GM19467 (cell line): ENCODE data around the gene MRPL44.
A peak's percentile ranks its signal among the peaks of the same experiment; 100 is the strongest.

Source experiments
- ATAC-seq: cut with Tn5 transposase; IDR thresholded peaks from one replicate; pipeline ENCODE4 v1.9.1; 2021; ENCODE audit warnings: mild to moderate bottlenecking, moderate library complexity; ENCODE audit not compliant: unreplicated experiment

The MRPL44 gene

GRCh38 chr2:223957092-223957851, at the start of gene MRPL44:
TSS of gene MRPL44 (plus strand) at chr2:223957463. CDS start at chr2:223957473, 10 bp downstream.
- ATAC-seq = peak; percentile 83

- ATAC-seq = no peak
Observed at GRCh38 chr2:223908304-223908998, 48.8 kb upstream of the MRPL44 start.

- ATAC-seq = no peak
Observed at GRCh38 chr2:223909001-223909741, 48.1 kb upstream of the MRPL44 start.

GRCh38 chr2:223914324-223914723, 42.9 kb upstream of the MRPL44 start:
- no peak for ATAC-seq

GRCh38 chr2:223915071-223915470, 42.2 kb upstream of the MRPL44 start:
- no peak for ATAC-seq

GRCh38 chr2:223916181-223916920, 40.9 kb upstream of the MRPL44 start:
- ATAC-seq = no peak

GRCh38 chr2:223918671-223919134, 38.6 kb upstream of the MRPL44 start:
- no peak for ATAC-seq

GRCh38 chr2:223920109-223920508, 37.2 kb upstream of the MRPL44 start:
- ATAC-seq = no peak

- ATAC-seq = no peak
Observed at GRCh38 chr2:223921204-223921603, 36.1 kb upstream of the MRPL44 start.

GRCh38 chr2:223922308-223922707, 35.0 kb upstream of the MRPL44 start:
- ATAC-seq = no peak

- ATAC-seq = no peak
Observed at GRCh38 chr2:223923976-223924375, 33.3 kb upstream of the MRPL44 start.

GRCh38 chr2:223925106-223925505, 32.2 kb upstream of the MRPL44 start:
- no peak for ATAC-seq

GRCh38 chr2:223928113-223929006, 28.9 kb upstream of the MRPL44 start:
- ATAC-seq = no peak

GRCh38 chr2:223929571-223930102, 27.6 kb upstream of the MRPL44 start:
- ATAC-seq = no peak

GRCh38 chr2:223930103-223930976, 26.9 kb upstream of the MRPL44 start:
- no peak for ATAC-seq

GRCh38 chr2:223932816-223933800, 24.2 kb upstream of the MRPL44 start:
- no peak for ATAC-seq

GRCh38 chr2:223934870-223935269, 22.4 kb upstream of the MRPL44 start:
- ATAC-seq = no peak
